K562 (cell line): ENCODE measurements around the gene MAPKAPK2. TPM values are rescaled to one million over a fixed set of nuclear protein-coding genes. Genes with fewer than 3 reads are reported as not detected.

Experiments
- ATAC-seq: fragments of 200-7000 bp; cut with Tn5 transposase; 3 replicates; pipeline ENCODE4 v1.9.1; 2020; ENCODE audit warnings: moderate library complexity
- BruUV-seq: library from RNA; stranded (reverse); fragments of 400-500 nt; replicated peaks from 2 replicates; lab custom pipeline; 2021; lab: Mats Ljungman, UMichigan
- CTCF ChIA-PET: fragments of 300-600 bp; formaldehyde crosslinking; extraction: SDS; loops from one replicate; lab custom pipeline; 2021; ENCODE audit warnings: low intra/inter-chr PET ratio; lab: Yijun Ruan, JAX
- POLR2A ChIA-PET: fragments of 300-600, 350-650 bp; sonication (Branson Sonifier 250); formaldehyde crosslinking; extraction: SDS; loops from one replicate; lab custom pipeline; 2021; ENCODE audit warnings: antibody characterized with exemption, inconsistent platforms; lab: Yijun Ruan, JAX
- DNase-seq, 4 experiments: peaks; one replicate each; pipeline versions ENCODE4 v3.0.0 to v3.0.0-alpha.2; 2011 to 2018; ENCODE audit warnings: low spot score in 3 of 4, mixed read lengths in 3 of 4; ENCODE audit errors: extremely low read depth in 1 of 4
- FAIRE-seq: peaks from 2 replicates; lab custom pipeline; 2011; peaks lifted over from hg19 to GRCh38; lab: Jason Lieb, UNC
- H2AFZ ChIP-seq: 2 replicates; pipeline ENCODE4 v1.6.0; 2011; ENCODE audit warnings: low read depth, low read length, control low read depth, inconsistent platforms
- H3K27ac ChIP-seq: fragments of 200-600 bp; 3 replicates; pipeline ENCODE4 v1.8.0; 2011; ENCODE audit warnings: low read depth, mild to moderate bottlenecking, control low read depth, inconsistent platforms, low read length, moderate library complexity, mixed read lengths; ENCODE audit errors: extremely low read depth
- H3K27me3 ChIP-seq, 2 experiments: fragments of 300-600 bp in 1 of 2; 2 replicates in 1 of 2; 3 replicates in 1 of 2; pipeline versions ENCODE4 v1.6.0 to v1.8.0; 2011; ENCODE audit warnings: inconsistent platforms in 2 of 2, low read length in 2 of 2, mild to moderate bottlenecking in 1 of 2, mixed read lengths in 1 of 2, moderate library complexity in 1 of 2; ENCODE audit not compliant: control insufficient read depth in 2 of 2, insufficient read depth in 2 of 2
- H3K36me3 ChIP-seq: fragments of 300-600 bp; 3 replicates; pipeline ENCODE4 v1.8.0; 2011; ENCODE audit warnings: mild to moderate bottlenecking, low read length, inconsistent platforms; ENCODE audit not compliant: control insufficient read depth, insufficient read depth
- H3K4me1 ChIP-seq, 2 experiments: fragments of 200-600 bp in 1 of 2; replicated peaks in 1 of 2; 2 replicates in 1 of 2; 3 replicates in 1 of 2; pipeline versions ENCODE4 v1.5.1 to v1.8.0; 2011; ENCODE audit warnings: inconsistent platforms in 2 of 2, low read length in 2 of 2, mild to moderate bottlenecking in 1 of 2, mixed read lengths in 1 of 2, moderate library complexity in 1 of 2; ENCODE audit not compliant: control insufficient read depth in 2 of 2, insufficient read depth in 2 of 2
- H3K4me2 ChIP-seq: 2 replicates; pipeline ENCODE4 v1.6.1; 2011; ENCODE audit warnings: low read length, control low read depth, inconsistent platforms, mixed read lengths; ENCODE audit not compliant: insufficient read depth
- H3K4me3 ChIP-seq: fragments of 200-600 bp; sonication (generic), shearing (Covaris generic); 2 replicates; pipeline ENCODE4 v1.5.1; 2016; ENCODE audit warnings: control low read depth, inconsistent platforms
- H3K79me2 ChIP-seq: fragments of 200-600 bp; 3 replicates; pipeline ENCODE4 v1.8.0; 2011; ENCODE audit warnings: low read length, inconsistent platforms; ENCODE audit not compliant: control insufficient read depth, insufficient read depth
- H3K9ac ChIP-seq, 2 experiments: 2 replicates each; pipeline versions ENCODE4 v1.6.0 to v1.6.1; 2011; ENCODE audit warnings: low read depth in 2 of 2, low read length in 2 of 2, control low read depth in 1 of 2, inconsistent platforms in 1 of 2, mild to moderate bottlenecking in 1 of 2, mixed read lengths in 1 of 2; ENCODE audit not compliant: insufficient read depth in 1 of 2
- H3K9me1 ChIP-seq: one replicate; pipeline ENCODE4 v1.6.0; 2011; ENCODE audit warnings: inconsistent platforms, mild to moderate bottlenecking, low read length, moderate library complexity; ENCODE audit not compliant: control insufficient read depth, insufficient read depth
- H3K9me3 ChIP-seq: replicated peaks from 2 replicates; pipeline ENCODE4 v1.5.1; 2011; ENCODE audit warnings: low read depth, low read length, inconsistent platforms; ENCODE audit not compliant: control insufficient read depth, insufficient read depth
- H4K20me1 ChIP-seq: replicated peaks from 2 replicates; pipeline ENCODE4 v1.6.1; 2011; ENCODE audit warnings: low read length, inconsistent platforms, mixed read lengths; ENCODE audit not compliant: control insufficient read depth, insufficient read depth
- CREB3 ChIP-seq: fragments of 450-650 bp; conservative IDR thresholded peaks from 2 replicates; pipeline ENCODE4 v1.6.1; 2016; ENCODE audit warnings: missing genetic modification characterization, low read depth, mild to moderate bottlenecking, missing compliant biosample characterization, moderate library complexity
- ETS2 ChIP-seq: IDR thresholded peaks from 2 replicates; pipeline ENCODE4 v1.6.1; 2016; ENCODE audit warnings: borderline replicate concordance, missing genetic modification characterization, mild to moderate bottlenecking, moderate library complexity, missing compliant biosample characterization; ENCODE audit not compliant: poor library complexity, severe bottlenecking
- FOSL1 ChIP-seq: fragments of 200-800 bp; sonication (Bioruptor generic); conservative IDR thresholded peaks from 2 replicates; pipeline ENCODE4 v1.6.1; 2016; ENCODE audit warnings: missing genetic modification characterization, missing compliant biosample characterization
- FOXA3 ChIP-seq, 2 experiments: fragments of 450-650 bp in 1 of 2; sonication (generic) in 1 of 2; formaldehyde crosslinking; IDR thresholded peaks in 1 of 2; conservative IDR thresholded peaks in 1 of 2; 2 replicates each; pipeline versions ENCODE4 v1.4.0 to v1.8.0; 2020 to 2022; ENCODE audit warnings: mild to moderate bottlenecking in 2 of 2, missing genetic modification reagents in 1 of 2
- GTF2E2 ChIP-seq: fragments of 200-800 bp; sonication (Bioruptor generic); IDR thresholded peaks from 2 replicates; pipeline ENCODE4 v1.6.1; 2016; ENCODE audit warnings: missing genetic modification characterization, missing compliant biosample characterization
- MLX ChIP-seq, 2 experiments: fragments of 450-650 bp in 1 of 2; sonication (generic) in 1 of 2; formaldehyde crosslinking; conservative IDR thresholded peaks; 2 replicates each; pipeline versions ENCODE4 v1.4.0 to v1.8.1; 2020 to 2022; ENCODE audit warnings: mild to moderate bottlenecking in 1 of 2, missing genetic modification reagents in 1 of 2
- STAG1 ChIP-seq: sonication (generic); formaldehyde crosslinking; IDR thresholded peaks from 2 replicates; pipeline ENCODE4 v1.5.0; 2020; ENCODE audit warnings: missing genetic modification reagents, borderline replicate concordance
- TFE3 ChIP-seq: fragments of 450-650 bp; formaldehyde crosslinking; IDR thresholded peaks from 2 replicates; pipeline ENCODE4 v1.4.0; 2020; ENCODE audit warnings: mild to moderate bottlenecking, mixed read lengths
- ZFP30 ChIP-seq: fragments of 250-450 bp; sonication (Bioruptor Pico); IDR thresholded peaks from 2 replicates; pipeline ENCODE4 v1.8.0; 2022; ENCODE audit warnings: moderate library complexity, mild to moderate bottlenecking, inconsistent platforms, borderline replicate concordance
- WGBS: fragments of 100-300 bp; shearing (Covaris generic); methylation state at CpG from one replicate; pipeline ENCODE4 v1.1.6; 2016; ENCODE audit warnings: low coverage, mixed read lengths; ENCODE audit not compliant: insufficient coverage; ENCODE audit errors: missing lambda C conversion rate; 5-methylcytosine and 5-hydroxymethylcytosine counted together
- in situ Hi-C: fragments of 300-500 bp; cut with MboI; formaldehyde crosslinking; loops from 4 replicates; pipeline ENCODE4 v1.15.0; 2018; ENCODE audit warnings: inconsistent platforms, mixed read lengths
- intact Hi-C: fragments of 100-400 bp; cut with micrococcal nuclease; formaldehyde crosslinking; loops from 2 replicates; pipeline ENCODE4 v1.14.2; 2022
- polyA plus RNA-seq, 8 experiments: library from polyadenylated mRNA; depleted of rRNA in 4 of 8; stranded (reverse) in 5 of 8; unstranded in 3 of 8; fragments of >200 nt; fragmentation: Nextera tagmentation in 2 of 8; fragmentation: Illumina TruSeq in 1 of 8; extraction: Ambion mirVana in 2 of 8; extraction: Trizol in 1 of 8; gene quantifications; 2 replicates each; pipeline versions ENCODE4 v1.2.1 to v1.2.3, GENCODE V29; 2011 to 2014; ENCODE audit warnings: inconsistent platforms in 1 of 8, missing spikeins in 1 of 8
- total RNA-seq, 7 experiments: library from RNA; depleted of rRNA in 6 of 7; stranded (reverse); fragments of >200 nt in 6 of 7; fragmentation: Illumina TruSeq in 2 of 7; extraction: Trizol in 2 of 7; gene quantifications; 2 replicates each; pipeline versions ENCODE4 v1.2.1 to v1.2.3, GENCODE V29; 2011 to 2021; ENCODE audit warnings: low replicate concordance in 1 of 7
- TF ChIP-seq, protein P1 (sequence below): fragments of 200-400 bp; formaldehyde crosslinking; IDR thresholded peaks from 2 replicates; pipeline ENCODE4 v1.6.1; 2017; ENCODE audit warnings: mild to moderate bottlenecking, low read depth, low read length, moderate library complexity

Gene MAPKAPK2
- total and polyA plus RNA-seq, 9 of the 15 experiments (the other 6 are each of a cell fraction or from before 2014, with no cell fraction given), result 0.63 to 94.2 (median 52.1) TPM

DNA sequence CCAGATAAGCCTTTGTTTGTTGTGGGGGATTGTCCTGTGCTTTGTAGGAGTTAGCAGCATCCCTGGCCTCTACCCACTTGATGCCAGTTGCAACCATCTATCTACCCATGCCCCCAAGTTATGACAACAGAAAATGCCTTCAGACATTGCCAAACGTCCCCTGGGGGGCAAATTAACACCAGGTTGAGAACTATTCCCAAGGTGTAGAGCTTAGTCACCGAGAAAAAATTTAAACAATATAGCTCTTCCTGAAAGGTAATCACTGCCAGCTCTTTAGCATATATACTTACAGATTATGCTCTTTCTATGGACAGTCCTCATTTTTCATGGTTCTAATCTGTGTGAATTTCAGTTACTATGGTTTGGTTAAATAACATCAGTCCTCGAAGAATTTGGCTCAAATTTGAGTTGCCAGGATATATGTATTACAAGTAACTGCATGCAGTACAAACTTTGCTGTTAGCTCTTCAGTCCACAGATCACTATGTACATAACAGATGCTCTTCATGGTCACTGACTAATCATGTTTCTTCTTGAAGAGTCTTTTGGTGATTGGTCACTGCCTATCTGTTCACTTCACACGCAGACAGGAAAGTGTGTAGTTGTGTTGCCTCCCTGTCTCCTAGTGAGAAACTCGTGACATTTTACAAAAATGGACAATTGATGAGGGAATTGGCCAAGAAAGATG is 25.2 kb downstream of the MAPKAPK2 start:
- no peaks in the 10 kb centered on the region for H3K27me3 ChIP-seq
- H3K4me1 ChIP-seq, result peaks cover 28 to 43% of the 10 kb centered on the region in 2 experiments
- in situ Hi-C loops (no loop called here), intact Hi-C loops (loop anchor here (5.0 kb wide), 1 partner anchor 38 kb away; no protein-coding TSS in a partner anchor)
- H3K4me2 ChIP-seq, result no peak overlapping the region; the same call in 1 of the 2 replicates
- no peaks in the 10 kb centered on the region for H3K9me1 ChIP-seq
- TSS peak; percentile 13 for BruUV-seq
- peak; percentile 52 for ATAC-seq
- H3K9me3 ChIP-seq, result no peaks in the 10 kb centered on the region
- no peak overlapping the region for H3K9ac ChIP-seq
- H2AFZ ChIP-seq, result no peak overlapping the region
- H3K79me2 ChIP-seq, result peaks cover 93% of the 10 kb centered on the region
- H3K4me3 ChIP-seq, result no peak overlapping the region
- FAIRE-seq, result peak; percentile 69
- ChIA-PET POLR2A (interaction anchor here (0.6 to 1.6 kb wide), 7 partner anchors 10 to 211 kb away, joined by 3 to 7 read pairs (median 4); no protein-coding TSS in a partner anchor), CTCF (no interaction called here)
- WGBS, result 22% methylated on average over 5 of the region's 5 CpGs
- peaks cover 2% of the 10 kb centered on the region; the same call in 1 of the 3 replicates for H3K36me3 ChIP-seq
- peak in 3 of 4 experiments; percentile 49 to 60 (median 51) for DNase-seq
- peaks cover 60% of the 10 kb centered on the region for H4K20me1 ChIP-seq
- no peak overlapping the region for H3K27ac ChIP-seq
- TF ChIP-seq, protein P1, sequence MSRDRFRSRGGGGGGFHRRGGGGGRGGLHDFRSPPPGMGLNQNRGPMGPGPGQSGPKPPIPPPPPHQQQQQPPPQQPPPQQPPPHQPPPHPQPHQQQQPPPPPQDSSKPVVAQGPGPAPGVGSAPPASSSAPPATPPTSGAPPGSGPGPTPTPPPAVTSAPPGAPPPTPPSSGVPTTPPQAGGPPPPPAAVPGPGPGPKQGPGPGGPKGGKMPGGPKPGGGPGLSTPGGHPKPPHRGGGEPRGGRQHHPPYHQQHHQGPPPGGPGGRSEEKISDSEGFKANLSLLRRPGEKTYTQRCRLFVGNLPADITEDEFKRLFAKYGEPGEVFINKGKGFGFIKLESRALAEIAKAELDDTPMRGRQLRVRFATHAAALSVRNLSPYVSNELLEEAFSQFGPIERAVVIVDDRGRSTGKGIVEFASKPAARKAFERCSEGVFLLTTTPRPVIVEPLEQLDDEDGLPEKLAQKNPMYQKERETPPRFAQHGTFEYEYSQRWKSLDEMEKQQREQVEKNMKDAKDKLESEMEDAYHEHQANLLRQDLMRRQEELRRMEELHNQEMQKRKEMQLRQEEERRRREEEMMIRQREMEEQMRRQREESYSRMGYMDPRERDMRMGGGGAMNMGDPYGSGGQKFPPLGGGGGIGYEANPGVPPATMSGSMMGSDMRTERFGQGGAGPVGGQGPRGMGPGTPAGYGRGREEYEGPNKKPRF, result no peak
- no peak for TF ChIP-seq ZFP30
- no peak for TF ChIP-seq STAG1 (CRISPR knock-in tag)
- peak; percentile 41; the same call in 1 of the 2 replicates for TF ChIP-seq TFE3
- no peak for TF ChIP-seq MLX (CRISPR knock-in tag; conservative IDR thresholded peaks at IDR 0.05)
- no peak for TF ChIP-seq CREB3 (tag)
- TF ChIP-seq FOXA3 (CRISPR knock-in tag; conservative IDR thresholded peaks at IDR 0.05 in 1 of 2, IDR thresholded peaks at IDR 0.05 in 1 of 2), result peak; percentile 77 to 90
- TF ChIP-seq FOSL1 (tag), result peak; percentile 54; the same call in 1 of the 2 replicates
- TF ChIP-seq GTF2E2 (tag), result no peak
- no peak for TF ChIP-seq ETS2 (tag)
